SK-N-SH treated with all-trans-retinoic acid at 6 μM for 48 hours (cell line): ENCODE data around the gene POU6F2.

Experiments
- OSR1 ChIP-seq: fragments of 250-450 bp; sonication (Bioruptor Pico); IDR thresholded peaks from 2 replicates; pipeline ENCODE4 v1.8.0; 2022; ENCODE audit warnings: moderate library complexity, mild to moderate bottlenecking, inconsistent platforms
- RARB ChIP-seq: fragments of 250-450 bp; sonication (Bioruptor Pico); IDR thresholded peaks from 2 replicates; pipeline ENCODE4 v1.8.0; 2021; ENCODE audit warnings: mild to moderate bottlenecking, moderate library complexity
- ZFP3 ChIP-seq: fragments of 250-450 bp; sonication (Bioruptor Pico); IDR thresholded peaks from 2 replicates; pipeline ENCODE4 v1.5.0; 2020; ENCODE audit warnings: mild to moderate bottlenecking, moderate library complexity
- TF ChIP-seq, protein P1 (sequence below): fragments of 250-450 bp; sonication (Bioruptor Pico); IDR thresholded peaks from 2 replicates; pipeline ENCODE4 v1.5.1; 2020; ENCODE audit warnings: low read depth, mild to moderate bottlenecking, moderate library complexity

DNA sequence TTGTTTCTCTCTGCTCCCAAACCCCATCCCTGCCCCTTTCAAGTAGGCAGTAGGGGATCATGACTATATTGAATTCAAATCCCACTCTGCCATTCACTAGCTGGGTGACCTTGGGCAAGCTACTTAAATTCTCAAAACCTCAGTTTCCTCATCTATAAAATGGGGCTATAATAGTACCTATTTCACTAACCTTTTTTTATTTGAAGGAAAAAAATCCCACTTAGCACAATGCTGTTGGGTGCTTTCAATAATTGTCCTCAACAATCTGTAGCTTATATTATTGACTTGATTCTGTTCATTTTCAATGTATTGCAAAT lies 398.1 kb downstream of the POU6F2 start:
- no peak for TF ChIP-seq OSR1 (CRISPR knock-in tag)
- no peak for TF ChIP-seq ZFP3
- TF ChIP-seq RARB (CRISPR knock-in tag) = no peak
- TF ChIP-seq, protein P1, sequence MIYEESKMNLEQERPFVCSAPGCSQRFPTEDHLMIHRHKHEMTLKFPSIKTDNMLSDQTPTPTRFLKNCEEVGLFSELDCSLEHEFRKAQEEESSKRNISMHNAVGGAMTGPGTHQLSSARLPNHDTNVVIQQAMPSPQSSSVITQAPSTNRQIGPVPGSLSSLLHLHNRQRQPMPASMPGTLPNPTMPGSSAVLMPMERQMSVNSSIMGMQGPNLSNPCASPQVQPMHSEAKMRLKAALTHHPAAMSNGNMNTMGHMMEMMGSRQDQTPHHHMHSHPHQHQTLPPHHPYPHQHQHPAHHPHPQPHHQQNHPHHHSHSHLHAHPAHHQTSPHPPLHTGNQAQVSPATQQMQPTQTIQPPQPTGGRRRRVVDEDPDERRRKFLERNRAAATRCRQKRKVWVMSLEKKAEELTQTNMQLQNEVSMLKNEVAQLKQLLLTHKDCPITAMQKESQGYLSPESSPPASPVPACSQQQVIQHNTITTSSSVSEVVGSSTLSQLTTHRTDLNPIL (CRISPR knock-in tag) = no peak
